HG02610 (cell line): ENCODE results near the gene LCE7A.
A peak's percentile ranks its signal among the peaks of the same experiment; 100 is the strongest.

Experiments used
- ATAC-seq: cut with Tn5 transposase; IDR thresholded peaks from one replicate; pipeline ENCODE4 v1.9.1; 2021; ENCODE audit warnings: mild to moderate bottlenecking, moderate library complexity; ENCODE audit not compliant: unreplicated experiment

The LCE7A gene

DNA sequence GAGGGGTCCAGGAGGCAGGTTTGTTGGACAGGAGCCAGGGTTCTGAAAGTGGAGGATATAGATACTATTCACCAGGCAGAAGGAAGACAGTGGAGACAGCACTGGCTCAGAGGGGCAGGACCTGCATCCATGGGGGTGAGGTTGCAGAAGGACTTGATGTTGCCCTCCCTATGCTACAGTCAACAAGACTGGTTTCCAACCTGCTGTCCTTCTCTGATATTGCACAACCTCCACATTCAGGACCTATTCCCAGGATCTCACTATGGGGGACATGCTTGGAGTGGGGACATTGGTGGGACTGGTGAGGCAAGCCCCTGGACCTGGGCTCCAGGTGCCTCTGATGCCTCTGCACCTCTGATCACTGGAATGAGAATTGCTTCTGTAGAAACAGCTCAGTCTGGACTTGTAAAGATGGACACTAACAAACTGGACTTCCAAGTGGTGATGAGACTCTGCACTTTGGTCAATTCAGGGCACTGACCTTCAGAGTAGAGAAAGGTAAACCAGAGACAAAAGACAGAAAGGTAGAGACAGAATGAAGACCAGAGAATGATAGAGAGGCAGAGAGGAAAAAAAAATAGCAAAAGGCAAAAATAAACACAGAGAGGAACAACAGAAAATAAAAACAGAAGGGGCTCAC is 19.9 kb downstream of the LCE7A start:
- ATAC-seq: no peak

DNA sequence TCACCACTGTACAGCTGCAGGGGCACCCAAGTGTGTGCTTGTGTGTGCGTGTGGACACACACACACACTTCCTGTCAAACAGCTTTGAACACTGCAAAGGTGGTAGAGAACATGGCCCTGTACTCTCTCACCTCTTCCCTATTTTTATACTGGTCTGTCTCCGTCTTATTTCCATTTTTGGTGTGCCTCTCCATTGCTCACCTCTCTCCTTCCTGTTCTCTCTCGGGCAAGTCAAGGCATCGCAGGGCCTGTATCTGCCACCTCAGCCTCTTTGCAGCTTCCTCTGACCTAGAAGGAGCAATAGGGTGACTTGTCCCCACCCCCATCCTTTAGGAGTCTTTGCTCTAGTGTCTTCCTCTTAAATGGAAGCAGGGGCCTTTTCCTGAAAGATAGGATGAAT is 20.5 kb downstream of the LCE7A start:
- ATAC-seq: no peak

DNA sequence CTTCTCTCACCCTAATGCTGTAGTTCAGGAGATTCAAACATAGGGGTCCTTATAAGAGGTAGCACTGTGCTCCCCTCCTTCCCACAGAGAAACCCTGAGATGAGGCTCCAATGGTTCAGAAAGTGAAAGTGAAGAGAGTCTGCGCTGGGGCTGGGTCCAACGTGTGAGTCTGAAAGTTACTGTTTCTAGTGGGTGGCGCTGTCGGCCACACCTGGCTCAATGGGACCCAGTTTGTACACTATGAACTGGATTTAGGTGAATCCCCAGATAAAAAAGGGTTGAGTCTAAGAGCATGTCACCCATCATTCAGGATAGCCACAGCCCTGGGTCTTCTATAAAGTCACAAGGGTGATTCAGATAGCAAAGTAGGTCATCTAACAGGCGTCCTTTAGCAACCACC is 21.1 kb downstream of the LCE7A start:
- ATAC-seq: peak; percentile 73

DNA sequence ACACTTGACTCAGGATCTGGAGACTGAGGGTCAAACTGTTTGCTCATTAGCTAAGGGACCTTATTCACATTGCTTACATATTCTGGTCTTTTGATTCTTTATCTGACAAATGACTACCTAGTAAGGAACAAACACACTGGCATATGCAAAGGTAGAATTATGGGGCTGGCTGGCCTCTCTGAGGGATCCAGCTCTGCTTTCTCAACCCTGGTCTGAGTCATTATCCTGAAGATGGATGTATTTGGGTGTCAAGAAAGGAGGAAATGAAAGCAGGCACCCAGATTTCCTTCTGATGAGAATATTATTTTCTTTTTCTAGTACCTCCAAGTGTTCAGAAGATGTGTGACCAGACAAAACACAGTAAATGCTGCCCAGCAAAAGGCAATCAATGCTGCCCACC is 24.3 kb downstream of the LCE7A start:
- ATAC-seq: no peak

DNA sequence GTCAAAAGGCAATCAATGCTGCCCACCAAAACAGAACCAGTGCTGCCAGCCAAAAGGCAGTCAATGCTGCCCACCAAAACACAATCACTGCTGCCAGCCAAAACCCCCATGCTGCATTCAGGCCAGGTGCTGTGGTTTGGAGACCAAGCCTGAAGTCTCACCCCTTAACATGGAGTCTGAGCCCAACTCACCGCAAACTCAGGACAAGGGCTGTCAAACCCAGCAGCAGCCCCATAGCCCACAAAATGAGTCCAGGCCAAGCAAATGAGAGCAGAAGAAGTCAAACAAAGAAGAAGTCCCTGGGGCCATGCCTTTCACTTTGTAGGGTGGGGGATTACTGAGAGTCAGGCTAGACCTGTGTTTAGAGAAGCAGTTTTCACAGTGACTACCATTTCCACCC is 24.7 kb downstream of the LCE7A start:
- no peak for ATAC-seq

DNA sequence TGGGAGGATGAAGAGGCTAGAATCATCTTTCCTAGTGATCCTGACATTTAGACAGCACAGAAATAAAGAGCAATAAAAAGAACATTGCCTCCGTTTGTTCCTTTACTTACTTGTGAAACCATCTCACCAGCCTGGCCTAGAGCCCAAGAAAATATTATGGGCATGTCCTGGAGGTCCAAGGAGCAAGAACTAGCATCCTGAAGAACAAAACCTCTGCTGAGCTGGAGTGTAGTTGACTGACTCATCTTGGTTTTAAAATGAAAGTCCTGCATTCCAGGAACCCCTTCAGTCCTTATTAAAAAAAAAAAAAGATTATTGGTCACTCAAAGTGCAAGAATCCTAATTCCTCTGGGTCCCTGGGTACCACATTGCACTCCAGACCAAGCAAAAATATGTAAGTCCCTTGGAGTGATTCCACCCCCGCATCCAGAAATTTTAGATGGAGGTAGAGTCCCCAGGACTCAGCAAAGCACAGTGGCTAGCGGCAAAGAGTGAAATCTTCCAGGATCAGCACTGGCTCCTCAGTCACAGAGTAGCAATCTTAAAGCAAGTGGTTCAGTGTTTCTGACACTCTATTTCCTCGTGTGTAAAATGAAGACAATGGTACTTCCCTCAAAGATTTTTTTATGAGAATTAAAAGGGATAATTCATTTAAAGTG is 25.3 kb downstream of the LCE7A start:
- no peak for ATAC-seq

DNA sequence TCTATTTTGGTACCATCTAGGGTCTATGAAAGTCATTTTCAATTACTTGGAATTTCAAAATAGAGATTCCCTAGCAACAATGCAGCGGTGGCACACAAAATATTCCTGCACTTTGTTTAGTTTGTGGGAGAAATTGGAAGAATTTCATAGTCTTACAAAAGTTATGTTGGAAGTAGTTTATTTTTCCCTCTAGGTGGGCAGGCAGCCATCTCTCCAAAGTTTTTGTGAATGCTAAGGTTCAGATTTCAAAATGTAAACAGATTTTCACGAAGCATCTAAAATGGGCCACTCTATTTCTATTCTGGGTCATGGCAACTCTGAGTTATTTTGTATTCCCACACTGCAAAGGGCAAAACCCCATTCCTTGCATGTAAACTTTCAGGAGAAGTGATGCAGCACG is 26.3 kb downstream of the LCE7A start:
- ATAC-seq: no peak

DNA sequence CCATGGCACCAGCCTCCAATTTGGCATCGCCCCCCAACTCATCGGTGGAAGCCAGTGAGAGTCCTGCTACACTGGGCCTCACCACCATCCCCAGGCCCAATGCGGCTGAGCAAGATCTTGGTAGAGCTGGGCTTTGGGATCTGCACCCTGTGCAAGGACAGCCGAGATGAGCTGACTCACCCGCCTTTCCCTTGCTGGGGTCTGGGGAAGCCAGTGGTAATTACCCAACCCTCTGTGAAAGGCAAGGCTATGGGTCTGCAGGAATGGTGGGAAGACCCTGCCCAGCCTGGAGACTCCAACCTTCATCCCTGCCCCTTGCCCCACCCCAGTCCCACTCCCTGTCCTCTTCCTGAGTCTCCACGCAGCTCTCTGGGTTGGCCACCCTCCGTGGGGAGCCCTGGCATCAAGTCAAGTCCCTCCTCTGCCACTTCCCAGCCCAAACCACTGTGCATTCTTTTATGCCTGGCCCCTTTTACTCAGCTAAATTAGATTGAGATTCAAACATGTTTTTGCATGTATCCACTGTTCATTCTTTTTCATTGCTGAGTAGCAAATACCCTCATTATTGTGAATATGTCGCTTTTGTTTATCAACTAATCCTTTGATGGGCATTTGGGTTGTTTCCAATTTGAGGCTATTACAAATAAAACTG is 27.1 kb downstream of the LCE7A start:
- ATAC-seq: no peak

DNA sequence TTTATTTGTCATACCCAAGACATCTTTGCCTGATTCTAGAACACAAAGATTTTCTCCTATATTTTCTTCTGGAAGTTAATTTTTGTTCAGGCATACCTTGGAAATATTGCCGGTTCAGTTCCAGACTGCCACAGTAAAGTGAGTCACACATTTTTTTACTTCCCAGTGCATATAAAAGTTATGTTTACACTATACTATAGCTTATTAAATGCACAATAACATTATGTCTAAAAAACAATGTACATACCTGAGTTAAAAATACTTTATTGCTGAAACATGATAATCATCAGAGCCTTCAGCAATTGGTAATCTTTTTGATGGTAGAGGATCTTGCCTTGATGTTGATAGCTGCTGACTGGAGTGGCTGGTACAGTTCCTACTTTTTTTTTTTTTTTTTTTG is 28.3 kb downstream of the LCE7A start:
- no peak for ATAC-seq

DNA sequence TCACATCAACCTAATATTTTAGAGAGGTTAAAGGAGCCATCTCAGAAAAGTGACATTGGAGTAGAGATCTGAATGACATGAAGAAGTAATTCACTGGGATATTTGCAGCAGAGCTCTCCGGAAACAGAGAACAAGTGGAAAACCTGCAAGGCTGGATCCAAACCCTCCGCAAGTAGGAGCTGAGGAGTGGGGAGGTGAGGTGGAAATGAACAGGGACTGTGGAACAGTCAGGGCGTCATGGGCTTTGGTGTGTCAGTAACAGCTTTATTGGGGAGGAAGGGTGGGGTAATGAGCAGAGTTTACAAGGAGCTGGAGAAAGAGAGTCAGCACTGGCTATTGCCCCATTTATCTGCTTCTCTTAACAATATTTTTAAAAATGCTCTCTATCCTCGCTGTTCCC is 39.2 kb downstream of the LCE7A start:
- ATAC-seq: no peak

DNA sequence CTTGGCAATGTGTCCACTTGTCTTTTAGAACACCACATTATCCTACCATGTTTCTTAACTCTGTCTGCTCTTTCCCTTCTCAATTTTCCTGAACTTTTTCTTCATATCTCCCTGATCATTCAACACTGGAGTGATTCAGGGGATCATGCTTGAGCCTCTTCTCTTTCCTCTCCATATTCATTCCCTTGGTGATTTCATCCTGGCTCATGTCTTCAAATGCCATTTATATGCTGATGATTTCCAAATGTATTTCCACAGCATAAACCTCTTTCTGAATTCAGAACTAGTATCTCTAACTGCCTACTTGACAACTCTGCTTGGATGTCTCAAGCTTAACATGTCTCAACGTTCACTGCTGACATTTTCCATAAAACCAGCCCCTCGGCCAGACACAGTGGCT is 40.1 kb downstream of the LCE7A start:
- ATAC-seq: no peak

DNA sequence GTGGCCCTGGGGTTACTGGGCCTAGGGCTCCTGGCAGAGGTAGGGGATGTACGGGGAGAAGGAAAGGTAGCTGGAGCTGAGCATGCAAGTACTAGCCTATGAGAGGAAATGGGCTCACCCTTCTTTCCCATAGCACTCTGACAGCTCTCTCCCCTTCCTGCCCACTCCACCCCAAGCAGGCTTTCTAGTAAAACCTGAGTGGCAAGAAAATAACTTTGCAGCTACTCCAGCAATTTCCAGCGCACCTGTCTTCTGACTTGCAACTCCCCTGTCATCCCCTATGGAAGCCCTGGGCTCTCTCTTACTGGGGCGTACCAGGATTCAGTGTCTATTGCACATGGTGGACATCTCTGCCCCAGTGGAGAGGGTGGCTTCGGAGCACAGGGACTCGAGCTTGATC is 41.8 kb downstream of the LCE7A start:
- ATAC-seq: no peak

DNA sequence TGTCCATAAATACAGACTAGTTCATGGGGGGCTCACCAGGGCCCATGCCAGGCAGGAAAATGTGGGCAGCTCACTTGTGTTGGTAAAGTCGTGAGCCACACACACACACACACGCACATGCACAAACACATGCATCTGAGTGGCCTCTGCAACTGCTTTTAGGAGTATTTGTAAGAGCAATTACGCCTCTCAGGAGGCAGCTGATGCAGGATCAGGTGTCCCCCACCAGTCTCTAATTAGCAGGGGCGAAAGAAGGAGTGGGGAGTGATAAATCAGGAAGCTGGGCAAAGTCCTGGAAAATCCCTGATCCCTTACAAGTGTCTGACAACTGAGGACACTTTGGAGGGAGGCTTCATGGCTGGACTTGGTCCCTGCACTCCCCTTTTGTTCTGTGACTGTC is 42.8 kb downstream of the LCE7A start:
- no peak for ATAC-seq

DNA sequence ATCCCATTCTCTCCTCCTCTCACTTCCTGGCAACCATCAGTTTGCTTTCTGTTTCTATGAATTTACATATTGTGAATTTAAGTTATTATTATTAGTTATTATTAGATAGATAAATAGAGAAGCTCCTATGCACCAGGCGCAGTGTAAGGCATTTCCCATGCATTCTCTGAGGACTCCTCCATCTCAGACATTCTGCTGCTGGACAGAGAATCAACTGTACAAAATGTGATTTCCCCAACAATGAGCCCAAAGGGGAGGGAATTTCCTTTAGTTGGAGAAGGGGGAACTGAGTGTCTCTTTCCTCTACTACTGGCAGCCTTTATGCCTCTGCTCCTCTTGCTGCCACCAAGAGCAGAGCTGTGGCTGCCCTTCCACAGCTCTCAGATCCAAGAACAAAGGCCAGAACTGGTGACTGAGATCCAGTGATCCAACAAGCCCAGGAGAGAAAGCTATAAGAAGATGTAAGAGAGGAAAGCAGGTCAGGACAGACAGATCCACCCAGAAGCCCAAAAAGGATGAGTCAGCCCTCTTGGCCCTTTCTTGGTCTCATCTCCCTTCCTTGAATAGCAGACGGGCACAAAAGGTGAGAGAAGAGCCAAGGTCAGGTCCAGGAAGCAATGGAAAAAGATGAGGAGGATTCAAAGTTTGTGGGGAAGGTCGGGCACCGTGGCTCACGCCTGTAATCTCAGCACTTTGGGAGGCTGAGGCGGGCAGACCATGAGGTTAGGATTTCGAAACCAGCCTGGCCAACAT is 45.1 kb downstream of the LCE7A start:
- no peak for ATAC-seq

DNA sequence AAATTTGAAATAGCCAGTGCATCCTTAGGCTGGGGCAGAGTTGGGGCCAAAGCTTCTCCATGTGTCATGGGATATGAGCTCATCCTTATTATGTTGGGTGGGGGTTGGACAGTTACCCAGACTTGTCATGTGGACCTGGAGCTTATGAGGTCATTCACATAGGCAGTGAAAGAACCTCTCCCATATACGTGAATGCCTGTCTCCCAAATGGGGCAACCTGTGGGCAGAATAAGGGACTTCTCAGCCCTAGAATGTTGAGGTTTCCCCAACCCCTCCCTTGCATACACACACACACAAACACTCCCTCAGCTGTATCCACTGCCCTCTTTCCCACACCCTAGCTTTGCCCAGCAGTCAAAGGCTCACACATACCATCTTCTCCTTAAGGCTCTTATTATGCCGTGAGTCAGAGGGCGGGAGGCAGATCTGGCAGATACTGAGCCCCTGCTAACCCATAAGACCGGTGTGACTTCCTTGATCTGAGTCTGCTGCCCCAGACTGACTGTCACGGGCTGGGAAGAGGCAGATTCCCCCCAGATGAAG is 46.3 kb downstream of the LCE7A start:
- ATAC-seq: no peak

DNA sequence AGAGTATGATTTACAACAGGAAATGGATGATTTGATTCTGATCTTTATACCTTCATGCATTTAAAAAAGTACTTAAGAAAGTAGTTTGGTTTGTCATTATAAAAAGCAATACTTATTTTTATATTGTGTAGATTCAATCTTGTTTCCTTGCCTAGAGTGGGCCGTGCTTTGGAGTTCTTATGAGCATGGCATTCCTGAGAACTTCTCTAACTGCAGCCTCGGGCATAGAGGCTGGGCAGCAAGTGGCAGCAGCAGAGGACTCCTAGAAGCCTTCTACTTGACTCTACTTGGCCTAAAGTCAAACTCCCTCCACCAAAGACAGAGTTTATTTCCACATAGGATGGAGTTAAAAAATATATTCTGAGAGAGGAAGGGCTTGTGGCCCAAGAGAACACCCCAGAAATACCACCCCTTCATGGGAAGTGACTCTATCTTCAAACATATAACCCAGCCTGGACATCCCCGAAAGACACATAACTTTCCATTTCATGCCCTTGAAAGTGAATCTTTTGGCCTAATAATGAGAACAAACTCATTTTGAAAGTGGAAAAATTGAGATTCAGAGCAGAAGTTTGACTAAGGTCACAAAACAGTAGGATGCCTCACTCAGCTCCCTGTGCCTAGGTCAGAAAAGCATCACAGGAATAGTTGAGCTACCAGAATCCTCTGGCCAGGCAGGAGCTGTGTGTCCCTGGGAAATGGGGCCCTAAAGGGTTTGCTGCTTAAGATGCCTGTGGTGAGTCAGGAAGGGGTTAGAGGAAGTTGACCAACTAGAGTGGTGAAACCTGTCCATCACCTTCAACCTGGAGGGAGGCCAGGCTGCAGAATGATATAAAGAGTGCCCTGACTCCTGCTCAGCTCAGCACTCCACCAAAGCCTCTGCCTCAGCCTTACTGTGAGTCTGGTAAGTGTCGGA is 48.1 kb downstream of the LCE7A start, which contains the start of gene IVL:
Gene IVL (plus strand): TSS at position 861 of the 916 bp plus-strand sequence. CDS start 1,252 bp downstream, outside the sequence.
- peak; percentile 71 for ATAC-seq

DNA sequence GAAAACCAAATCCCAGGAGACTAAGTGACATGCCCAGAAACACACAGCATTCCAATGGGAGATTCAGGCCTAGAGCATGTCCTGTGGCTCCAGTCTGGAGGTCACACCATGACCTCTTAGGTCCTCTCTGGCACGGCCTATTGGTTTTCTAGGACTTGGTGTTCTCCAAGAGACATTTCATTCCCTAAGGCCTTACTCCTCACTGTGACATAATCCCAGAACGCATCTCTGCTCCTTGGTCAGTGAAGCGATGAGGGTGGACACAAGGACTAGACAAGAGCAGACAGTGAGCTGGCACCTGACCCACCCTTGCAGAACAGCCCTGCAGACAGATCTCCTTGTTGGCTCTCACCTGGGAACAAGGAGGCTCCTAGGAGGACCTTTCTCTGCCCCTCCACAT is 49.4 kb downstream of the LCE7A start:
- no peak for ATAC-seq
